IMR-90 (cell line): Measurements from ENCODE around the gene ARHGEF10L. TPM values are rescaled to one million over a fixed set of nuclear protein-coding genes. Genes with fewer than 3 reads are reported as not detected.

ENCODE experiments used
- ATAC-seq: fragments of 200-7000 bp; cut with Tn5 transposase; 2 replicates; pipeline ENCODE4 v1.9.1; 2020; ENCODE audit warnings: low read depth, mild to moderate bottlenecking, moderate library complexity
- BruUV-seq: library from RNA; stranded (reverse); fragments of 400-500 nt; replicated peaks from 2 replicates; lab custom pipeline; 2021; lab: Mats Ljungman, UMichigan
- CTCF ChIA-PET: fragments of 300-600 bp; formaldehyde crosslinking; extraction: SDS; loops from one replicate; lab custom pipeline; 2021; ENCODE audit warnings: antibody characterized with exemption; lab: Yijun Ruan, JAX
- POLR2A ChIA-PET: fragments of 300-600 bp; sonication (Branson Sonifier 250); formaldehyde crosslinking; loops from one replicate; lab custom pipeline; 2022; ENCODE audit warnings: antibody characterized with exemption; ENCODE audit not compliant: unreplicated experiment; lab: Charles Lee
- DNase-seq: peaks from one replicate; pipeline ENCODE4 v3.0.0; 2013
- H2AFZ ChIP-seq: replicated peaks from 2 replicates; pipeline ENCODE3; 2013; ENCODE audit warnings: low read length, mild to moderate bottlenecking; ENCODE audit not compliant: poor library complexity
- H2AK5ac ChIP-seq: 2 replicates; pipeline ENCODE4 v1.6.1; 2013; ENCODE audit warnings: low read depth, low read length, inconsistent platforms
- H2AK9ac ChIP-seq: replicated peaks from 2 replicates; pipeline ENCODE3; 2013; ENCODE audit warnings: mild to moderate bottlenecking, low read depth, low read length, moderate library complexity; ENCODE audit not compliant: poor library complexity
- H2BK120ac ChIP-seq: 2 replicates; pipeline ENCODE4 v1.6.1; 2013; ENCODE audit warnings: low read depth, low read length, inconsistent platforms
- H2BK15ac ChIP-seq: 3 replicates; pipeline ENCODE4 v1.6.1; 2013; ENCODE audit warnings: low read depth, low read length, inconsistent platforms
- H2BK20ac ChIP-seq: 2 replicates; pipeline ENCODE4 v1.6.1; 2013; ENCODE audit warnings: low read depth, mild to moderate bottlenecking, inconsistent platforms, low read length, moderate library complexity
- H2BK5ac ChIP-seq: 2 replicates; pipeline ENCODE4 v1.6.1; 2013; ENCODE audit warnings: mild to moderate bottlenecking, low read depth, low read length, inconsistent platforms; ENCODE audit not compliant: poor library complexity, severe bottlenecking
- H3K14ac ChIP-seq: replicated peaks from 2 replicates; pipeline ENCODE4 v1.6.1; 2013; ENCODE audit warnings: low read depth, low read length, inconsistent platforms
- H3K18ac ChIP-seq: 2 replicates; pipeline ENCODE4 v1.6.1; 2013; ENCODE audit warnings: low read depth, low read length, control low read depth
- H3K23ac ChIP-seq: 2 replicates; pipeline ENCODE4 v1.6.1; 2013; ENCODE audit warnings: low read depth, low read length, inconsistent platforms
- H3K27ac ChIP-seq: 2 replicates; pipeline ENCODE4 v1.5.1; 2013; ENCODE audit warnings: mild to moderate bottlenecking, control low read depth, low read length; ENCODE audit not compliant: insufficient read depth
- H3K27me3 ChIP-seq: 2 replicates; pipeline ENCODE4 v1.6.1; 2013; ENCODE audit warnings: low read length; ENCODE audit not compliant: control insufficient read depth, insufficient read depth
- H3K36me3 ChIP-seq: 2 replicates; pipeline ENCODE4 v1.6.1; 2013; ENCODE audit warnings: low read length, mixed read lengths; ENCODE audit not compliant: control insufficient read depth, insufficient read depth
- H3K4ac ChIP-seq: 2 replicates; pipeline ENCODE4 v1.6.1; 2013; ENCODE audit warnings: low read depth, low read length, inconsistent platforms
- H3K4me1 ChIP-seq: 2 replicates; pipeline ENCODE4 v1.6.1; 2013; ENCODE audit warnings: low read length, mixed read lengths; ENCODE audit not compliant: control insufficient read depth, insufficient read depth
- H3K4me2 ChIP-seq: 2 replicates; pipeline ENCODE4 v1.6.1; 2013; ENCODE audit warnings: low read depth, mild to moderate bottlenecking, control low read depth, low read length, moderate library complexity
- H3K4me3 ChIP-seq: 2 replicates; pipeline ENCODE4 v1.5.1; 2013; ENCODE audit warnings: low read depth, mild to moderate bottlenecking, control low read depth, low read length, moderate library complexity; ENCODE audit not compliant: insufficient read depth
- H3K56ac ChIP-seq: 2 replicates; pipeline ENCODE4 v1.6.1; 2013; ENCODE audit warnings: low read length, inconsistent platforms; ENCODE audit not compliant: insufficient read depth; ENCODE audit errors: extremely low read depth
- H3K79me1 ChIP-seq, 2 experiments: 2 replicates each; pipeline ENCODE4 v1.6.1; 2013; ENCODE audit warnings: low read length in 2 of 2, inconsistent platforms in 1 of 2, low read depth in 1 of 2
- H3K9ac ChIP-seq: 2 replicates; pipeline ENCODE4 v1.6.1; 2013; ENCODE audit warnings: low read depth, low read length, control low read depth
- H3K9me1 ChIP-seq: 2 replicates; pipeline ENCODE4 v1.6.1; 2013; ENCODE audit warnings: low read length, inconsistent platforms; ENCODE audit not compliant: insufficient read depth
- H3K9me3 ChIP-seq: 2 replicates; pipeline ENCODE4 v1.6.1; 2013; ENCODE audit warnings: low read length; ENCODE audit not compliant: control insufficient read depth, insufficient read depth
- H4K20me1 ChIP-seq: 2 replicates; pipeline ENCODE4 v1.6.1; 2013; ENCODE audit warnings: low read length, inconsistent platforms; ENCODE audit not compliant: insufficient read depth
- H4K5ac ChIP-seq: 2 replicates; pipeline ENCODE4 v1.6.1; 2013; ENCODE audit warnings: mild to moderate bottlenecking, low read depth, low read length, control low read depth
- H4K8ac ChIP-seq, 2 experiments: 2 replicates each; pipeline ENCODE4 v1.6.1; 2013; ENCODE audit warnings: low read depth in 2 of 2, low read length in 2 of 2, control low read depth in 1 of 2, inconsistent platforms in 1 of 2
- H4K91ac ChIP-seq: 2 replicates; pipeline ENCODE4 v1.6.1; 2013; ENCODE audit warnings: low read depth, low read length, inconsistent platforms; ENCODE audit not compliant: insufficient read depth
- BHLHE40 ChIP-seq: fragments of 150-350 bp; IDR thresholded peaks from 2 replicates; pipeline ENCODE4 v1.6.1; 2016; ENCODE audit warnings: mild to moderate bottlenecking, low read depth, low read length
- CEBPB ChIP-seq: IDR thresholded peaks from 2 replicates; pipeline ENCODE4 v1.6.1; 2012; ENCODE audit warnings: low read depth, low read length, improper control_type of control experiment
- CHD1 ChIP-seq: IDR thresholded peaks from 2 replicates; pipeline ENCODE4 v1.6.1; 2012; ENCODE audit warnings: low read depth, low read length, improper control_type of control experiment
- CTCF ChIP-seq: conservative IDR thresholded peaks from 2 replicates; pipeline ENCODE4 v1.5.1; 2012; ENCODE audit warnings: mild to moderate bottlenecking, low read depth, low read length, improper control_type of control experiment
- ELK1 ChIP-seq: fragments of 150-350 bp; IDR thresholded peaks from 2 replicates; pipeline ENCODE4 v1.6.1; 2016; ENCODE audit warnings: low read depth, mild to moderate bottlenecking, low read length, moderate library complexity, borderline replicate concordance
- FOS ChIP-seq: fragments of 150-350 bp; IDR thresholded peaks from 2 replicates; pipeline ENCODE4 v1.6.1; 2016; ENCODE audit warnings: low read depth, low read length
- MXI1 ChIP-seq: IDR thresholded peaks from 2 replicates; pipeline ENCODE4 v1.6.1; 2012; ENCODE audit warnings: low read depth, mild to moderate bottlenecking, low read length, moderate library complexity, borderline replicate concordance
- NFE2L2 ChIP-seq: fragments of 150-350 bp; IDR thresholded peaks from 2 replicates; pipeline ENCODE4 v1.6.1; 2016; ENCODE audit warnings: low read depth, mild to moderate bottlenecking, low read length
- POLR2A ChIP-seq: IDR thresholded peaks from 2 replicates; pipeline ENCODE4 v1.6.1; 2012; ENCODE audit warnings: mild to moderate bottlenecking, low read depth, low read length
- RAD21 ChIP-seq: IDR thresholded peaks from 2 replicates; pipeline ENCODE4 v1.6.1; 2012; ENCODE audit warnings: low read length, improper control_type of control experiment
- RCOR1 ChIP-seq: IDR thresholded peaks from 2 replicates; pipeline ENCODE4 v1.6.1; 2012; ENCODE audit warnings: mild to moderate bottlenecking, low read length, improper control_type of control experiment; ENCODE audit not compliant: insufficient replicate concordance
- SMC3 ChIP-seq: fragments of 150-350 bp; IDR thresholded peaks from 2 replicates; pipeline ENCODE4 v1.6.1; 2016; ENCODE audit warnings: low read depth, mild to moderate bottlenecking, antibody characterized with exemption, low read length, moderate library complexity
- USF2 ChIP-seq: fragments of 150-350 bp; IDR thresholded peaks from 2 replicates; pipeline ENCODE4 v1.6.1; 2017; ENCODE audit warnings: mild to moderate bottlenecking, antibody characterized with exemption, low read length, low read depth
- WGBS, 2 experiments: methylation state at CpG; one replicate each; pipeline versions ENCODE4 v1.1.5 to v1.1.7; 2013; ENCODE audit warnings: missing lambda C conversion rate in 2 of 2; ENCODE audit not compliant: insufficient read length in 1 of 2; ENCODE audit errors: extremely low coverage in 2 of 2; 5-methylcytosine and 5-hydroxymethylcytosine counted together
- dilution Hi-C: fragments of 300-500 bp; cut with HindIII; formaldehyde crosslinking; loops from one replicate; pipeline ENCODE4 v1.14.3; 2018; ENCODE audit warnings: low sequenced_read_pairs; ENCODE audit not compliant: unreplicated experiment
- in situ Hi-C: fragments of 300-500 bp; cut with MboI; formaldehyde crosslinking; loops from 3 replicates; pipeline ENCODE4 v1.14.3; 2019; ENCODE audit warnings: low sequenced_read_pairs, inconsistent platforms, mixed read lengths
- intact Hi-C: fragments of 100-400 bp; cut with micrococcal nuclease; formaldehyde crosslinking; loops from 2 replicates; pipeline ENCODE4 v1.10.0; 2022
- polyA plus RNA-seq, 3 experiments: library from polyadenylated mRNA; depleted of rRNA; stranded (reverse); fragments of >200 nt; gene quantifications; 2 replicates each; pipeline ENCODE4 v1.2.3, GENCODE V29; 2012; ENCODE audit warnings: low replicate concordance in 1 of 3
- total RNA-seq: library from RNA; depleted of rRNA; stranded (reverse); fragments of >200 nt; gene quantifications from 2 replicates; pipeline ENCODE4 v1.2.3, GENCODE V29; 2012

Gene ARHGEF10L
- total and polyA plus RNA-seq, 2 of the 4 experiments (the other 2 are of a cell fraction) = 4.8 to 12.4 TPM

- Histone ChIP-seq H2BK5ac (no peak overlapping the region), H2BK15ac (no peak overlapping the region), H2BK120ac (no peak overlapping the region), H3K9me1 (no peaks in the 10 kb centered on the region; the same call in 1 of the 2 replicates), H3K4me3 (no peak overlapping the region), H4K5ac (no peak overlapping the region), H3K4ac (no peak overlapping the region), H2BK20ac (no peak overlapping the region), H3K9me3 (no peaks in the 10 kb centered on the region), H3K56ac (no peak overlapping the region), H4K8ac (no peak overlapping the region), H4K91ac (no peak overlapping the region), H3K27ac (no peak overlapping the region), H3K4me1 (no peaks in the 10 kb centered on the region), H3K36me3 (peaks cover 18% of the 10 kb centered on the region), H2AFZ (peak overlapping the region; percentile 45), H3K18ac (no peak overlapping the region), H2AK5ac (no peak overlapping the region), H3K23ac (no peak overlapping the region), H3K9ac (no peak overlapping the region), H3K14ac (no peak overlapping the region), H2AK9ac (no peak overlapping the region), H4K20me1 (no peaks in the 10 kb centered on the region; the same call in 1 of the 2 replicates), H3K27me3 (no peaks in the 10 kb centered on the region), H3K4me2 (no peak overlapping the region), H3K79me1 (no peaks in the 10 kb centered on the region)
- CTCF ChIA-PET = interaction anchor here (0.6 kb wide), 2 partner anchors 8 to 176 kb away, joined by 3 to 4 read pairs; no protein-coding TSS in a partner anchor
- ATAC-seq = peak; percentile 90
- BruUV-seq = no TSS peak
- TF ChIP-seq POLR2A (no peak), SMC3 (peak; percentile 73), CEBPB (no peak), FOS (no peak), MXI1 (no peak), NFE2L2 (no peak), BHLHE40 (no peak), ELK1 (no peak), CHD1 (no peak), CTCF (peak; percentile 86), RAD21 (peak; percentile 79), USF2 (no peak), RCOR1 (no peak)
- dilution Hi-C loops = no loop called here
- POLR2A ChIA-PET = no interaction called here
- 50% methylated on average over 2 of the region's 9 CpGs; no CpG with 5 or more reads in 1 of the 2 experiments for WGBS, 2 experiments
- intact Hi-C loops = loop anchor here (1.0 to 2.0 kb wide), 4 partner anchors 212 to 927 kb away; no protein-coding TSS in a partner anchor
- peak; percentile 50 for DNase-seq
- in situ Hi-C loops = loop anchor here (10.0 kb wide), 1 partner anchor 921 kb away; no protein-coding TSS in a partner anchor
These were observed 114.3 kb downstream of the ARHGEF10L start for GRCh38 chr1:17653728-17654351.
